Smooth muscle cell (in vitro differentiated cells): ENCODE measurements around the gene PAFAH1B2. TPM values are rescaled to one million over a fixed set of nuclear protein-coding genes. Genes with fewer than 3 reads are reported as not detected.

ENCODE experiments used
- DNase-seq: peaks from one replicate; lab custom pipeline; 2025; ENCODE audit not compliant: unreplicated experiment; lab: John Stamatoyannopoulos, UW
- H2AFZ ChIP-seq: fragments of 200-600 bp; sonication (generic); 2 replicates; pipeline ENCODE4 v1.6.0; 2016; ENCODE audit warnings: antibody characterized with exemption, low read depth, mild to moderate bottlenecking
- H3F3A ChIP-seq: fragments of 200-600 bp; sonication (generic); 2 replicates; pipeline ENCODE4 v1.6.0; 2017; ENCODE audit warnings: antibody characterized with exemption, low read depth
- H3K27ac ChIP-seq: fragments of 200-600 bp; sonication (generic); 2 replicates; pipeline ENCODE4 v1.5.1; 2016; ENCODE audit warnings: low read depth, mild to moderate bottlenecking
- H3K27me3 ChIP-seq: fragments of 200-600 bp; sonication (generic); 2 replicates; pipeline ENCODE4 v1.6.1; 2016; ENCODE audit warnings: low read depth, mild to moderate bottlenecking
- H3K36me3 ChIP-seq: fragments of 200-600 bp; sonication (generic); 2 replicates; pipeline ENCODE4 v1.5.1; 2016; ENCODE audit warnings: low read depth
- H3K4me1 ChIP-seq: fragments of 200-600 bp; sonication (generic); 2 replicates; pipeline ENCODE4 v1.5.1; 2016; ENCODE audit warnings: low read depth
- H3K4me2 ChIP-seq: fragments of 200-600 bp; sonication (generic); 2 replicates; pipeline ENCODE4 v1.6.0; 2016; ENCODE audit warnings: mild to moderate bottlenecking
- H3K4me3 ChIP-seq: fragments of 200-600 bp; sonication (generic); 2 replicates; pipeline ENCODE4 v1.5.1; 2016; ENCODE audit warnings: mild to moderate bottlenecking
- H3K79me2 ChIP-seq: fragments of 200-600 bp; sonication (generic); 2 replicates; pipeline ENCODE4 v1.6.0; 2016; ENCODE audit warnings: low read depth, mild to moderate bottlenecking
- H3K9ac ChIP-seq: fragments of 200-600 bp; sonication (generic); 2 replicates; pipeline ENCODE4 v1.6.0; 2016; ENCODE audit warnings: low read depth
- H3K9me3 ChIP-seq: fragments of 200-600 bp; sonication (generic); replicated peaks from 2 replicates; pipeline ENCODE4 v1.5.1; 2016; ENCODE audit warnings: low read depth
- H4K20me1 ChIP-seq: fragments of 200-600 bp; sonication (generic); 2 replicates; pipeline ENCODE4 v1.6.0; 2016; ENCODE audit warnings: low read depth
- WGBS: methylation state at CpG from one replicate; pipeline ENCODE4 v1.1.7; 2016; ENCODE audit warnings: low lambda C conversion rate; 5-methylcytosine and 5-hydroxymethylcytosine counted together
- polyA plus RNA-seq: library from polyadenylated mRNA; unstranded; fragments of >200 nt; fragmentation: Nextera tagmentation; extraction: Ambion mirVana; gene quantifications from 2 replicates; pipeline ENCODE4 v1.2.1, GENCODE V29; 2016
- total RNA-seq: library from RNA; depleted of rRNA; stranded (reverse); fragments of >200 nt; gene quantifications from 2 replicates; pipeline ENCODE4 v1.2.3, GENCODE V29; 2014
- TF ChIP-seq, protein P1 (sequence below): fragments of 200-600 bp; sonication (generic); IDR thresholded peaks from 2 replicates; pipeline ENCODE4 v1.5.1; 2017; ENCODE audit warnings: borderline replicate concordance, mild to moderate bottlenecking, antibody characterized with exemption; ENCODE audit not compliant: insufficient read depth, poor library complexity, severe bottlenecking

The PAFAH1B2 gene
- total and polyA plus RNA-seq, 2 experiments from 2014 or later: 30.7 to 146 TPM

DNA sequence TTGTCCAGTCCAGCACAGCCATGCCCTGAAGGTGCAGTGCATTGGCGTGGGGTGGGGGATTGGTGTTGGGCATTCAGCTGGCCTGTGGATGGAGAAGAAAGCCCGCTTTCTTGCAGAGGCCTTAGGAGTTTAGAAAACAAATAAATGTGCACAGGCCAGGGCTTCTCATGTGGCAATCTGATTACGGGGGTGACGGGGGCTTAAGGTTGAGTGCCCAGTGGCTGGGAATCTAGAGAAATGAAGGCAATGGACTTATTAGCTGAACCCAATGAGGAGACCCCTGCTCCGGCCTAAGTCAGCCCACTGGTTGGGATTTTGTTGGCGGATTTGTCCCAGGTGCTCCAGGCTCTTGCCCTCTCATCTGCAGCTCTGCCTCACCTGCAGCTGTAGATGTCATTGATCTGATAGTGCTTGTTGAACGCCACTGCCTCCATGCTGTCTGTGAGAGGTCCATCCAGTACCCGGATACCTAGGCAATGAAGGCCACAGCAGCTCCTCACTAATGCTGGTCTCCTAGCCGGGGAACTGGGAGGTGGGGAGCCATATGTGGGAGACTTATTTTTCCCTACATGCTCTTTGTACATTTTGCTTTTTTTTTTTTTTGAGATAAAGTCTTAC, 81.6 kb downstream of the PAFAH1B2 start:
- Histone ChIP-seq H3K79me2 (peaks cover 17% of the 10 kb centered on the region), H3K9me3 (no peaks in the 10 kb centered on the region), H2AFZ (no peak overlapping the region), H3K27ac (no peak overlapping the region), H3K4me2 (no peak overlapping the region), H3F3A (no peaks in the 10 kb centered on the region), H3K36me3 (no peaks in the 10 kb centered on the region), H3K27me3 (no peaks in the 10 kb centered on the region), H3K9ac (no peak overlapping the region), H3K4me1 (no peaks in the 10 kb centered on the region), H4K20me1 (no peaks in the 10 kb centered on the region), H3K4me3 (no peak overlapping the region)
- DNase-seq: no peak
- over 99% methylated on average over 9 of the region's 9 CpGs for WGBS
- TF ChIP-seq, protein P1, sequence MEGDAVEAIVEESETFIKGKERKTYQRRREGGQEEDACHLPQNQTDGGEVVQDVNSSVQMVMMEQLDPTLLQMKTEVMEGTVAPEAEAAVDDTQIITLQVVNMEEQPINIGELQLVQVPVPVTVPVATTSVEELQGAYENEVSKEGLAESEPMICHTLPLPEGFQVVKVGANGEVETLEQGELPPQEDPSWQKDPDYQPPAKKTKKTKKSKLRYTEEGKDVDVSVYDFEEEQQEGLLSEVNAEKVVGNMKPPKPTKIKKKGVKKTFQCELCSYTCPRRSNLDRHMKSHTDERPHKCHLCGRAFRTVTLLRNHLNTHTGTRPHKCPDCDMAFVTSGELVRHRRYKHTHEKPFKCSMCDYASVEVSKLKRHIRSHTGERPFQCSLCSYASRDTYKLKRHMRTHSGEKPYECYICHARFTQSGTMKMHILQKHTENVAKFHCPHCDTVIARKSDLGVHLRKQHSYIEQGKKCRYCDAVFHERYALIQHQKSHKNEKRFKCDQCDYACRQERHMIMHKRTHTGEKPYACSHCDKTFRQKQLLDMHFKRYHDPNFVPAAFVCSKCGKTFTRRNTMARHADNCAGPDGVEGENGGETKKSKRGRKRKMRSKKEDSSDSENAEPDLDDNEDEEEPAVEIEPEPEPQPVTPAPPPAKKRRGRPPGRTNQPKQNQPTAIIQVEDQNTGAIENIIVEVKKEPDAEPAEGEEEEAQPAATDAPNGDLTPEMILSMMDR: no peak

Other genes with a start within 250 kb of the PAFAH1B2 start
- gene SIK3, start 45.9 kb upstream of the PAFAH1B2 start, total RNA-seq: 8.7 and 11.9 TPM in 2 replicates
- gene SIK3, start 45.9 kb upstream of the PAFAH1B2 start, polyA plus RNA-seq: 11.0 and 11.8 TPM in 2 replicates
- 24.7 and 35.0 TPM in 2 replicates for gene SIDT2, start 34.5 kb downstream of the PAFAH1B2 start, total RNA-seq
- gene SIDT2, start 34.5 kb downstream of the PAFAH1B2 start, polyA plus RNA-seq: 11.6 and 21.2 TPM in 2 replicates
- 1,972 and 2,130 TPM in 2 replicates for gene TAGLN, start 55.1 kb downstream of the PAFAH1B2 start, total RNA-seq
- gene TAGLN, start 55.1 kb downstream of the PAFAH1B2 start, polyA plus RNA-seq: 2,069 and 2,250 TPM in 2 replicates
- gene PCSK7, start 87.8 kb downstream of the PAFAH1B2 start, total RNA-seq: 20.8 and 36.4 TPM in 2 replicates
- gene PCSK7, start 87.8 kb downstream of the PAFAH1B2 start, polyA plus RNA-seq: 23.5 and 40.7 TPM in 2 replicates
- 12.6 and 15.8 TPM in 2 replicates for gene RNF214, start 88.4 kb downstream of the PAFAH1B2 start, total RNA-seq
- 10.9 and 17.3 TPM in 2 replicates for gene RNF214, start 88.4 kb downstream of the PAFAH1B2 start, polyA plus RNA-seq
- gene BACE1-AS, start 147.1 kb downstream of the PAFAH1B2 start, total RNA-seq: 3.5 and 6.6 TPM in 2 replicates
- gene BACE1-AS, start 147.1 kb downstream of the PAFAH1B2 start, polyA plus RNA-seq: 1.9 and 7.5 TPM in 2 replicates
- 26.6 and 32.4 TPM in 2 replicates for gene BACE1, start 172.0 kb downstream of the PAFAH1B2 start, total RNA-seq
- 17.5 and 22.4 TPM in 2 replicates for gene BACE1, start 172.0 kb downstream of the PAFAH1B2 start, polyA plus RNA-seq
- 11.2 and 14.9 TPM in 2 replicates for gene CEP164, start 183.6 kb downstream of the PAFAH1B2 start, total RNA-seq
- gene CEP164, start 183.6 kb downstream of the PAFAH1B2 start, polyA plus RNA-seq: 30.7 and 36.3 TPM in 2 replicates